ENCODE results near the gene FAM193A. TPM values are rescaled to one million over a fixed set of nuclear protein-coding genes. Genes with fewer than 3 reads are reported as not detected.
A peak's percentile ranks its signal among the peaks of the same experiment; 100 is the strongest.

The FAM193A gene
- total RNA-seq, 2 experiments from 2014 or later = 28.4 to 30.0 TPM

- Histone ChIP-seq H3K9me3 (ENCODE audit: control insufficient read depth in 1 of 2, insufficient read depth in 1 of 2, low read length in 2 of 2) (no peaks in the 10 kb centered on the region), H3K27me3 (ENCODE audit: control insufficient read depth in 1 of 2, insufficient read depth in 2 of 2, low read length in 2 of 2) (no peaks in the 10 kb centered on the region), H3K36me3 (ENCODE audit: insufficient read depth, low read length) (peaks cover 75% of the 10 kb centered on the region), H3K27ac (ENCODE audit: low read depth in 1 of 2, low read length in 2 of 2) (no peak overlapping the region), H3K4me3 (ENCODE audit: low read length) (no peak overlapping the region), H3K4me1 (ENCODE audit: insufficient read depth, low read length) (no peaks in the 10 kb centered on the region)
- POLR2A ChIA-PET = interaction anchor here (1.4 kb wide), 1 partner anchor 15 kb away, joined by 4 read pairs; no protein-coding TSS in a partner anchor
- CTCF ChIA-PET = no interaction called here
- TF ChIP-seq, protein P1, sequence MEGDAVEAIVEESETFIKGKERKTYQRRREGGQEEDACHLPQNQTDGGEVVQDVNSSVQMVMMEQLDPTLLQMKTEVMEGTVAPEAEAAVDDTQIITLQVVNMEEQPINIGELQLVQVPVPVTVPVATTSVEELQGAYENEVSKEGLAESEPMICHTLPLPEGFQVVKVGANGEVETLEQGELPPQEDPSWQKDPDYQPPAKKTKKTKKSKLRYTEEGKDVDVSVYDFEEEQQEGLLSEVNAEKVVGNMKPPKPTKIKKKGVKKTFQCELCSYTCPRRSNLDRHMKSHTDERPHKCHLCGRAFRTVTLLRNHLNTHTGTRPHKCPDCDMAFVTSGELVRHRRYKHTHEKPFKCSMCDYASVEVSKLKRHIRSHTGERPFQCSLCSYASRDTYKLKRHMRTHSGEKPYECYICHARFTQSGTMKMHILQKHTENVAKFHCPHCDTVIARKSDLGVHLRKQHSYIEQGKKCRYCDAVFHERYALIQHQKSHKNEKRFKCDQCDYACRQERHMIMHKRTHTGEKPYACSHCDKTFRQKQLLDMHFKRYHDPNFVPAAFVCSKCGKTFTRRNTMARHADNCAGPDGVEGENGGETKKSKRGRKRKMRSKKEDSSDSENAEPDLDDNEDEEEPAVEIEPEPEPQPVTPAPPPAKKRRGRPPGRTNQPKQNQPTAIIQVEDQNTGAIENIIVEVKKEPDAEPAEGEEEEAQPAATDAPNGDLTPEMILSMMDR (IDR thresholded peaks at IDR 0.05) = no peak
- ATAC-seq (ENCODE audit: poor library complexity) (no peak), DNase-seq (no peak)
- peaks cover 82% of the 10 kb centered on the region for H3K36me3 Mint-ChIP-seq (ENCODE audit: low read depth)
- peaks cover 5% of the 10 kb centered on the region for H3K4me1 Mint-ChIP-seq (ENCODE audit: low read depth)
- H3K9me3 Mint-ChIP-seq = no peaks in the 10 kb centered on the region
- H3K27me3 Mint-ChIP-seq = no peaks in the 10 kb centered on the region
- intact Hi-C loops (cut with DNase I, micrococcal nuclease) = no loop called here
- H3K27ac Mint-ChIP-seq = no peak overlapping the region
- no peak overlapping the region for H3K4me3 Mint-ChIP-seq
These were observed 35.9 kb upstream of the FAM193A start for GRCh38 chr4:2500547-2500946.

DNA sequence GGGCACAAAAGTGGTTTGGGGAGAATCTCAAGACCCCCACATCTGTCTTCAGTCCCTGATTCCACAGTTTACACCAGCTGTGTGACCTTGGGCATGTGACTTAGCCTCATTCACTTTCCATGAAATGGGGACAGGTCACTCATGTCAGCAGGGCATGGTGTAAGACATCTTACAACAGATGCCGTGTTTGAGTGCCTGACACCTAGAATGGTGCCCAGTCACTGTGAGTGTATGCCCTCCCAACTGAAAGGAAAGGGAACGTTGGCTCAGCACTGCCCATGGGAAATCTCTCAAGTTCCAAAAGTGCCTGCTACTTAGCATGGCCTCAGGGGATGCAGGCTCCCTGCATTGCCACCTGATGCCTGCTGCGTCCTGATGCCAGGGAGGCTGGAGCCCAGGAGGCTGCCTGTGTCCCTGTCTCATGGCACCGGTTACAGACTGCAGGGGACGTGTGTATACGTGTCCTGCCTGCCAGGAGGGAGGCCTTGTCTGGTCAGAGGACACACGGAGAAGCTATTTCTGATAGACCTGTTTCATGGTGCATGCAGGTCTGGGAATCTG lies 35.3 kb upstream of the FAM193A start:
- CTCF ChIA-PET = no interaction called here
- POLR2A ChIA-PET = interaction anchor here (1.4 kb wide), 1 partner anchor 16 kb away, joined by 4 read pairs; no protein-coding TSS in a partner anchor

GRCh38 chr4:2503809-2504208 lies 32.6 kb upstream of the FAM193A start:
- ATAC-seq (ENCODE audit: poor library complexity) (no peak), DNase-seq (no peak)
- no peaks in the 10 kb centered on the region for H3K27me3 Mint-ChIP-seq
- H3K4me3 Mint-ChIP-seq = no peak overlapping the region
- Histone ChIP-seq H3K4me3 (ENCODE audit: low read length) (no peak overlapping the region), H3K36me3 (ENCODE audit: insufficient read depth, low read length) (peaks cover 68% of the 10 kb centered on the region), H3K27me3 (ENCODE audit: control insufficient read depth in 1 of 2, insufficient read depth in 2 of 2, low read length in 2 of 2) (no peaks in the 10 kb centered on the region), H3K27ac (ENCODE audit: low read depth in 1 of 2, low read length in 2 of 2) (no peak overlapping the region), H3K9me3 (ENCODE audit: control insufficient read depth in 1 of 2, insufficient read depth in 1 of 2, low read length in 2 of 2) (no peaks in the 10 kb centered on the region), H3K4me1 (ENCODE audit: insufficient read depth, low read length) (no peaks in the 10 kb centered on the region)
- peaks cover 21% of the 10 kb centered on the region for H3K4me1 Mint-ChIP-seq (ENCODE audit: low read depth)
- ChIA-PET POLR2A (interaction anchor here (1.0 kb wide), 1 partner anchor 33 kb away, joined by 3 read pairs; the partner anchor contains the start of gene FAM193A), CTCF (no interaction called here)
- H3K27ac Mint-ChIP-seq = peak overlapping the region; percentile 56
- intact Hi-C loops (cut with DNase I, micrococcal nuclease) = no loop called here
- peaks cover 80% of the 10 kb centered on the region for H3K36me3 Mint-ChIP-seq (ENCODE audit: low read depth)
- no peaks in the 10 kb centered on the region for H3K9me3 Mint-ChIP-seq
- TF ChIP-seq, protein P1 (IDR thresholded peaks at IDR 0.05) = no peak

More for the DNA sequence above, 35.3 kb upstream of the FAM193A start:
- DNase-seq = no peak
- Mint-ChIP-seq H3K4me3 (no peak overlapping the region), H3K9me3 (no peaks in the 10 kb centered on the region), H3K4me1 (ENCODE audit: low read depth) (peaks cover 6% of the 10 kb centered on the region), H3K36me3 (ENCODE audit: low read depth) (peaks cover 83% of the 10 kb centered on the region), H3K27ac (peak overlapping the region; percentile 32), H3K27me3 (no peaks in the 10 kb centered on the region)
- Histone ChIP-seq H3K4me1 (ENCODE audit: insufficient read depth, low read length) (no peaks in the 10 kb centered on the region), H3K27ac (ENCODE audit: low read depth in 1 of 2, low read length in 2 of 2) (no peak overlapping the region), H3K9me3 (ENCODE audit: control insufficient read depth in 1 of 2, insufficient read depth in 1 of 2, low read length in 2 of 2) (no peaks in the 10 kb centered on the region), H3K36me3 (ENCODE audit: insufficient read depth, low read length) (peaks cover 77% of the 10 kb centered on the region), H3K4me3 (ENCODE audit: low read length) (no peak overlapping the region), H3K27me3 (ENCODE audit: control insufficient read depth in 1 of 2, insufficient read depth in 2 of 2, low read length in 2 of 2) (no peaks in the 10 kb centered on the region)
- intact Hi-C loops (cut with DNase I, micrococcal nuclease) = no loop called here
- ATAC-seq (ENCODE audit: poor library complexity) = no peak
- TF ChIP-seq, protein P1 (IDR thresholded peaks at IDR 0.05) = no peak

All from CD4-positive, alpha-beta T cell (primary cell).